Common myeloid progenitor, CD34-positive (primary cell): Measurements from ENCODE around the gene CACNB2.

Experiments
- CTCF ChIA-PET: fragments of 350-600 bp; sonication (Branson Sonifier 250); formaldehyde crosslinking; loops from one replicate; lab custom pipeline; 2021; ENCODE audit warnings: antibody characterized with exemption; lab: Charles Lee
- POLR2A ChIA-PET: fragments of 350-600 bp; sonication (Branson Sonifier 250); formaldehyde crosslinking; loops from one replicate; lab custom pipeline; 2021; ENCODE audit warnings: antibody characterized with exemption; lab: Charles Lee
- DNase-seq, 3 donors: peaks; one replicate each; pipeline versions ENCODE4 v3.0.0 to v3.0.0-alpha.2; 2013
- H3K27ac ChIP-seq, 2 experiments: 1 replicate in 1 of 2; 2 replicates in 1 of 2; pipeline ENCODE4 v1.7.0; 2013; ENCODE audit warnings: inconsistent platforms in 2 of 2, low read length in 2 of 2, mild to moderate bottlenecking in 2 of 2, low read depth in 1 of 2, moderate library complexity in 1 of 2; ENCODE audit not compliant: severe bottlenecking in 2 of 2, insufficient read depth in 1 of 2, poor library complexity in 1 of 2
- H3K27me3 ChIP-seq, 5 experiments: replicated peaks in 2 of 5; 1 replicate in 3 of 5; 2 replicates in 2 of 5; pipeline versions ENCODE4 v1.6.1 to v1.7.0; 2013; ENCODE audit warnings: low read length in 4 of 5, mild to moderate bottlenecking in 2 of 5, moderate library complexity in 2 of 5, inconsistent platforms in 1 of 5; ENCODE audit not compliant: insufficient read depth in 5 of 5, control insufficient read depth in 4 of 5
- H3K36me3 ChIP-seq, 4 experiments: 1 replicate in 2 of 4; 2 replicates in 2 of 4; pipeline versions ENCODE4 v1.6.1 to v1.7.0; 2013; ENCODE audit warnings: low read length in 3 of 4, control low read depth in 1 of 4, mild to moderate bottlenecking in 1 of 4; ENCODE audit not compliant: control insufficient read depth in 4 of 4, insufficient read depth in 4 of 4
- H3K4me1 ChIP-seq, 4 experiments: 1 replicate in 3 of 4; 2 replicates in 1 of 4; pipeline versions ENCODE4 v1.6.1 to v1.7.1; 2013; ENCODE audit warnings: low read length in 3 of 4, mild to moderate bottlenecking in 3 of 4, control low read depth in 1 of 4, inconsistent platforms in 1 of 4, moderate library complexity in 1 of 4; ENCODE audit not compliant: control insufficient read depth in 4 of 4, insufficient read depth in 4 of 4; ENCODE audit errors: control extremely low read depth in 1 of 4
- H3K4me3 ChIP-seq, 7 experiments: 1 replicate in 4 of 7; 2 replicates in 3 of 7; pipeline versions ENCODE4 v1.5.1 to v1.7.0; 2013; ENCODE audit warnings: mild to moderate bottlenecking in 7 of 7, low read length in 6 of 7, moderate library complexity in 6 of 7, inconsistent platforms in 2 of 7, low read depth in 2 of 7, control low read depth in 1 of 7; ENCODE audit not compliant: insufficient read depth in 4 of 7, control insufficient read depth in 1 of 7; ENCODE audit errors: extremely low read depth in 1 of 7
- H3K9me3 ChIP-seq, 5 experiments: 1 replicate in 4 of 5; 2 replicates in 1 of 5; pipeline versions ENCODE4 v1.6.1 to v1.7.1; 2013; ENCODE audit warnings: low read length in 4 of 5, mild to moderate bottlenecking in 2 of 5, inconsistent platforms in 1 of 5, low read depth in 1 of 5, moderate library complexity in 1 of 5; ENCODE audit not compliant: control insufficient read depth in 4 of 5, insufficient read depth in 2 of 5; ENCODE audit errors: control extremely low read depth in 1 of 5
- WGBS: methylation state at CpG from one replicate; pipeline ENCODE4 v1.1.5; 2013; ENCODE audit not compliant: insufficient coverage; 5-methylcytosine and 5-hydroxymethylcytosine counted together

Gene CACNB2

DNA sequence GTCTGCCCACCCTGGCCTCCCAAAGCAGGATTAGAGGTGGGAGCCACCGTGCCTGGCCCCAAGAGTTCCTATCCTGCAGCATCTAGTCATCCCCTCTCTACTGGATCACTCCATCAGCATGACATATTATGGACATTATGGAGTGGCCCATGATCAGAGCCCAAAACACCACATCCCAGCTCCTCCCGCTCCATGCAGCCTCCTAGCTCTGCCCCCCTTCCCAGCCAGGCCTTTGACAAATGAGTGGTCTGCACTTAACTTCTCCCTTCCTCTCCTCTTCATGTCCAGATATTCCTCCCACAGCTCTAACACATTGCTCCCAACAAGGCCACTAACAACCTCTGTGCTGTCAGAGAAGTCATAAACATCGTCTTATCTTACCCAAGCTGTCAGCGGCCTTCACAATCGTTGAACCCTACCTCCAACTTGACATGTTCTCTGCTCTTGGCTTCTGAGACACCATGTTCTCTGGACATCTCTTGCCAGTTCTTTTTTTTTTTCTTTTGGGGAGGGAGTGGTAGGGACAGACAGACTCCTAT is 323.5 kb downstream of the CACNB2 start:
- WGBS = 92% methylated on average over 3 of the region's 5 CpGs
- Histone ChIP-seq H3K27ac (no peak overlapping the region), H3K36me3 (peaks cover 0 to 2% (median 0%) of the 10 kb centered on the region in 4 experiments), H3K9me3 (no peaks in the 10 kb centered on the region), H3K4me1 (no peaks in the 10 kb centered on the region), H3K27me3 (no peaks in the 10 kb centered on the region), H3K4me3 (no peak overlapping the region)
- POLR2A ChIA-PET = no interaction called here
- CTCF ChIA-PET = no interaction called here
- no peak for DNase-seq

DNA sequence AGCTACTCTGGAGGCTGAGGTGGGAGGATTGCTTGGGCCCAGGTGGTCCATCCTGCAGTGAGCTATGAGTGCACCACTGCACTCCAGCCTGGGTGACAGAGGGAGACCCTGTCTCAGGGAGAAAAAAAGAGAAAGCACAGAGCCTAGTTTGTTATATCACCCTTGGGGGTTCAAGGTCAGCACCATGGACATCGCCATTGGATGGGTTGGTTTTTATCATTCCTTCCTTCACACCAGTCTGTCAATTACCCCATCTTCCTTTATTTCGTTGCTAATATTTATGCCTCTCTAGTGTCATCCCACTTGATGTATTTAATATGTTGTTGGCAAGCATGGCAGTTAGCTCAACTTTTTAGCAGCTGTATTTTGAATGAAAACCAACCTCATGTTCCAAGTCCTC is 328.9 kb downstream of the CACNB2 start:
- POLR2A ChIA-PET = no interaction called here
- DNase-seq = no peak
- Histone ChIP-seq H3K36me3 (no peaks in the 10 kb centered on the region), H3K27me3 (peaks cover 0 to 2% (median 0%) of the 10 kb centered on the region in 5 experiments), H3K9me3 (no peaks in the 10 kb centered on the region), H3K27ac (no peak overlapping the region), H3K4me3 (no peak overlapping the region), H3K4me1 (no peaks in the 10 kb centered on the region)
- CTCF ChIA-PET = no interaction called here
- WGBS = no CpG with 5 or more reads among the region's 2 CpGs

- WGBS = 100% methylated on average over 4 of the region's 5 CpGs
- no peaks in the 10 kb centered on the region for H3K4me1 ChIP-seq
- CTCF ChIA-PET = no interaction called here
Observed at GRCh38 chr10:18472977-18473376, 332.8 kb downstream of the CACNB2 start.

GRCh38 chr10:18473424-18474117 is 333.3 kb downstream of the CACNB2 start:
- no peak for DNase-seq
- WGBS = 100% methylated on average over 7 of the region's 12 CpGs
- Histone ChIP-seq H3K9me3 (no peaks in the 10 kb centered on the region), H3K36me3 (no peaks in the 10 kb centered on the region), H3K4me3 (no peak overlapping the region), H3K27ac (no peak overlapping the region), H3K27me3 (peaks cover 0 to 3% (median 0%) of the 10 kb centered on the region in 5 experiments), H3K4me1 (no peaks in the 10 kb centered on the region)
- CTCF ChIA-PET = no interaction called here
- POLR2A ChIA-PET = interaction anchor here (0.7 kb wide), 1 partner anchor 10 kb away, joined by 3 read pairs; no protein-coding TSS in a partner anchor

More at GRCh38 chr10:18472977-18473376, 332.8 kb downstream of the CACNB2 start:
- no peak overlapping the region for H3K27ac ChIP-seq
- no peaks in the 10 kb centered on the region for H3K36me3 ChIP-seq
- POLR2A ChIA-PET = no interaction called here
- no peak for DNase-seq
- peaks cover 0 to 3% (median 0%) of the 10 kb centered on the region in 5 experiments for H3K27me3 ChIP-seq
- H3K9me3 ChIP-seq = no peaks in the 10 kb centered on the region
- no peak overlapping the region for H3K4me3 ChIP-seq

DNA sequence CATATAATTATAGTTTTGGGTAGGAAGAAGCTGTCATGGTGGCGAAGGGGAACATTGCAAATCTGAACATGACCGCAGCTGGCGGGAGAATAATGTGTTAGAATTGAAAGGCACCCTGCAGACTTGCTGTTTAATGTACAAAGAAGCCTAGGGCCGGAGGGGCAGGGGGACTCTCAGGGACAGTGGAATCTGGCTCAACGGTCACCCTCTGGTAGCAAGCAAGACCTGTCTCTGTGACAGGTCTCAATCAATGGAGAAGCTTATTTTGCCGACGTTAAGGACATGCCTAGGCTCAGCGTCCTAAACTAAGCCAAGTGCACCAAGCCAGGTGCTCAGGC is 333.9 kb downstream of the CACNB2 start:
- ChIA-PET CTCF (no interaction called here), POLR2A (interaction anchor here (0.7 kb wide), 1 partner anchor 9 kb away, joined by 3 read pairs; no protein-coding TSS in a partner anchor)
- Histone ChIP-seq H3K4me1 (no peaks in the 10 kb centered on the region), H3K36me3 (no peaks in the 10 kb centered on the region), H3K27me3 (peaks cover 0 to 3% (median 0%) of the 10 kb centered on the region in 5 experiments), H3K4me3 (no peak overlapping the region), H3K27ac (no peak overlapping the region), H3K9me3 (no peaks in the 10 kb centered on the region)
- 95% methylated on average over 8 of the region's 8 CpGs for WGBS
- DNase-seq = no peak

- 100% methylated on average over 6 of the region's 7 CpGs for WGBS
- ChIA-PET CTCF (no interaction called here), POLR2A (no interaction called here)
- Histone ChIP-seq H3K36me3 (no peaks in the 10 kb centered on the region), H3K27ac (no peak overlapping the region), H3K9me3 (no peaks in the 10 kb centered on the region), H3K4me1 (no peaks in the 10 kb centered on the region), H3K27me3 (peaks cover 0 to 3% (median 0%) of the 10 kb centered on the region in 5 experiments), H3K4me3 (no peak overlapping the region)
- DNase-seq = no peak
Observed at GRCh38 chr10:18476076-18476647, 335.9 kb downstream of the CACNB2 start.

DNA sequence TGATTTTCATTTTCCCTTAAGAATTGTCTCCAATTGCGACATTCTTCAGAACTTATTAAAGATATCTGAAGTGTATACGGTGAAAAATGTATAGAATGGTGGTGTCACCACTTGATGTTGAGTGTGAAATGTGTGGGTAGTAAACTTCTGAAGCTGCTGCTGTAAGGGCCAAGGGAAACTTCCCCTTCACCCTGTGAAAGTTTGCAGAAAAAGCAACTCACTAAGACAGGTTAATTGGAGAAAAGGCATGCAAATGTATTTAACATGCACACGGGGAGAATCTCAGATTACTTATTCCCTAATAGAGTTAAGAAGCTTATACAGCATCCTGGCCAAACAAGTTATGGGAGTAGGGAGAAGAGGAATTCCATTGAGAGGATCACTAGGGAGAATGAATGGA is 338.1 kb downstream of the CACNB2 start:
- no peaks in the 10 kb centered on the region for H3K36me3 ChIP-seq
- H3K4me1 ChIP-seq = no peaks in the 10 kb centered on the region
- ChIA-PET CTCF (no interaction called here), POLR2A (no interaction called here)
- peaks cover 0 to 3% (median 0%) of the 10 kb centered on the region in 5 experiments for H3K27me3 ChIP-seq
- H3K9me3 ChIP-seq = no peaks in the 10 kb centered on the region
- no peak overlapping the region for H3K4me3 ChIP-seq
- H3K27ac ChIP-seq = no peak overlapping the region
- no peak for DNase-seq
- 100% methylated on average over 2 of the region's 3 CpGs for WGBS
